Heart left ventricle (tissue), 13 donors: ENCODE measurements around the gene GNB3.

Source experiments
- CTCF ChIP-seq, 12 donors: fragments of 200-600 bp; sonication (generic) in 4 of 12; IDR thresholded peaks; one replicate each; pipeline versions ENCODE4 v1.5.0 to v1.8.0; 2018 to 2022; ENCODE audit warnings: antibody characterized with exemption in 12 of 12, mild to moderate bottlenecking in 5 of 12
- POLR2A ChIP-seq, 2 donors: fragments of 450-650 bp; IDR thresholded peaks; one replicate each; pipeline ENCODE4 v1.6.1; 2017; ENCODE audit warnings: antibody characterized with exemption in 2 of 2, mild to moderate bottlenecking in 2 of 2, moderate library complexity in 2 of 2
- donor health status: ischemic (EF 13 %, LVEDD 7.1; RV severe dilation, severe dysfunction).
- donor health status: DM: no; HTN: yes; CAD: no.
- donor health status: DM: no; HTN: no; CAD: no.
- donor health status: ischemic (EF 25% LVEDD 6.9; RV normal size, moderate dysfunction).
- donor health status: ischemic (EF 25% LVEDD 5.7; RV mildly dilated, moderate dysfunction).
- donor health status: ischemic (EF 35%, LVEDD 5.7; RV mildly dilated, moderate dysfunction).
- donor health status: nonischemic (EF 11% LVEDD 7.7; RV severe dilation, severe dysfunction).
- donor health status: DM: yes; HTN: yes; CAD: no.
- donor health status: PGD.
- donor health status: ischemic (EF 29% LVEDD 5.4; RV normal size, mild dysfunction).
- donor health status: nonischemic (EF 23%, LVEDD 6.1; RV moderate dilation, normal function).

GRCh38 chr12:6866920-6867412 is 26.2 kb downstream of the GNB3 start:
- TF ChIP-seq CTCF (IDR thresholded peaks at IDR 0.05) = no peak
- no peak for TF ChIP-seq POLR2A (IDR thresholded peaks at IDR 0.05)
